Spleen (tissue), 13 donors: Measurements from ENCODE around the gene MECP2. TPM values are rescaled to one million over a fixed set of nuclear protein-coding genes. Genes with fewer than 3 reads are reported as not detected.
A peak's percentile ranks its signal among the peaks of the same experiment; 100 is the strongest.
"Not testable (repeated sequence)": the region's sequence is repeated elsewhere in the genome, so short reads cannot be mapped to it uniquely, and the experiment has no call there.

Experiments used
- DNase-seq: peaks from one replicate; pipeline ENCODE4 v3.0.0-alpha.2; 2020
- H3K27ac ChIP-seq, 8 donors: fragments of 200-600 bp; sonication (generic) in 7 of 8; 1 replicate in 4 of 8; 2 replicates in 4 of 8; pipeline versions ENCODE4 v1.5.0 to v1.8.0; 2016 to 2021; ENCODE audit warnings: inconsistent platforms in 4 of 8, mild to moderate bottlenecking in 4 of 8, moderate library complexity in 1 of 8
- H3K27me3 ChIP-seq, 7 donors: fragments of 200-600 bp; sonication (generic) in 6 of 7; replicated peaks in 1 of 7; 1 replicate in 4 of 7; 2 replicates in 3 of 7; pipeline versions ENCODE4 v1.5.0 to v1.8.0; 2016 to 2021; ENCODE audit warnings: inconsistent platforms in 3 of 7, mild to moderate bottlenecking in 1 of 7
- H3K36me3 ChIP-seq, 6 donors: fragments of 200-600 bp; sonication (generic) in 5 of 6; 1 replicate in 4 of 6; 2 replicates in 2 of 6; pipeline versions ENCODE4 v1.5.0 to v1.8.0; 2016 to 2021; ENCODE audit warnings: inconsistent platforms in 2 of 6
- H3K4me1 ChIP-seq, 6 donors: fragments of 200-600 bp; sonication (generic) in 5 of 6; 1 replicate in 3 of 6; 2 replicates in 3 of 6; pipeline versions ENCODE4 v1.5.0 to v1.8.0; 2016 to 2021; ENCODE audit warnings: inconsistent platforms in 3 of 6
- H3K4me3 ChIP-seq, 8 donors: fragments of 200-600 bp; sonication (generic) in 7 of 8; 1 replicate in 4 of 8; 2 replicates in 4 of 8; pipeline versions ENCODE4 v1.5.0 to v1.8.0; 2016 to 2021; ENCODE audit warnings: inconsistent platforms in 4 of 8, mild to moderate bottlenecking in 4 of 8, moderate library complexity in 2 of 8
- H3K9me3 ChIP-seq, 8 donors: fragments of 200-600 bp; sonication (generic) in 7 of 8; 1 replicate in 4 of 8; 2 replicates in 4 of 8; pipeline versions ENCODE4 v1.5.0 to v1.8.0; 2016 to 2021; ENCODE audit warnings: inconsistent platforms in 4 of 8
- CTCF ChIP-seq, 11 experiments: fragments of 200-600 bp in 7 of 11; fragments of 450-650 bp in 4 of 11; sonication (generic) in 4 of 11; IDR thresholded peaks in 8 of 11; conservative IDR thresholded peaks in 3 of 11; 1 replicate in 7 of 11; 2 replicates in 4 of 11; pipeline versions ENCODE4 v1.4.0 to v1.8.0; 2016 to 2021; ENCODE audit warnings: antibody characterized with exemption in 11 of 11, inconsistent platforms in 4 of 11, mild to moderate bottlenecking in 1 of 11
- POLR2A ChIP-seq, 3 donors: fragments of 450-650 bp; IDR thresholded peaks; one replicate each; pipeline ENCODE4 v1.5.1; 2017; ENCODE audit warnings: antibody characterized with exemption in 3 of 3, mild to moderate bottlenecking in 1 of 3
- POLR2AphosphoS5 ChIP-seq, 3 donors: sonication (generic); formaldehyde crosslinking; IDR thresholded peaks; one replicate each; pipeline ENCODE4 v1.5.1; 2017; ENCODE audit warnings: antibody characterized with exemption in 3 of 3
- WGBS, 5 donors: extraction: QIAGEN DNeasy Blood & Tissue Kit in 3 of 5; methylation state at CpG; one replicate each; pipeline versions ENCODE4 v1.1.5 to v1.1.7; 2013 to 2018; 5-methylcytosine and 5-hydroxymethylcytosine counted together
- intact Hi-C: fragments of 100-400 bp; cut with DNase I; formaldehyde crosslinking; loops from one replicate; pipeline ENCODE4 v1.15.0; 2023; ENCODE audit warnings: low total_unique reads
- long read RNA-seq, 2 donors: transcript quantifications; one replicate each; lab custom pipeline, GENCODE V29; 2026
- polyA plus RNA-seq, 3 donors: library from polyadenylated mRNA; stranded (reverse); fragments of 200-250 nt; gene quantifications; one replicate each; pipeline ENCODE4 v1.2.1, GENCODE V29; 2013
- total RNA-seq, 7 donors: library from RNA; depleted of rRNA in 3 of 7; stranded (reverse); fragments of >200 nt in 3 of 7; fragmentation: NEBNext Ultra II Directional in 4 of 7; extraction: Animal tissue kit (Norgen Biotek cat#: 25700) in 4 of 7; gene quantifications; one replicate each; pipeline versions ENCODE4 v1.1.0 to v1.2.1, GENCODE V29; 2016 to 2021
- donor health status: healthy with polysubstance abuse.
- donor health status: DM: no; HTN: no; CAD: no; lungs with moderate emphysema.
- donor health status: DM: no; HTN: no; CAD: no.
- donor health status: Bipolar disorder and iron deficiency.
- donor health status: healthy.
- donor health status: DM: no; HTN: no; CAD: no.
- donor health status: DM: yes; HTN: yes; CAD: no.

MECP2 gene
- total RNA-seq (100 to 1,000 TPM in 1 of 7 donors, 10 to 100 TPM in 6; 63.3 to 104 (median 83.5) TPM), polyA plus RNA-seq (10 to 100 TPM; 15.2 to 22.7 (median 17.7) TPM)
- long read RNA-seq, donor 1, full-length matches to known transcripts = 7 of 7 reads
- long read RNA-seq, donor 1, partial matches to known transcripts = 0 of 7 reads
- long read RNA-seq, donor 1, other reads (novel, unspliced or antisense) = 0 of 7 reads
- long read RNA-seq, donor 2, full-length matches to known transcripts = 6 of 6 reads
- long read RNA-seq, donor 2, partial matches to known transcripts = 0 of 6 reads
- long read RNA-seq, donor 2, other reads (novel, unspliced or antisense) = 0 of 6 reads

- WGBS, 5 donors = 8 to 56% (median 20%) methylated on average over 18 to 74 of the region's 75 CpGs
Measured at GRCh38 chrX:154097589-154098541, at the start of gene MECP2. MECP2 (minus strand) TSS chrX:154097717.

GRCh38 chrX:154144010-154144409, 46.5 kb upstream of the MECP2 start, which contains the start of gene OPN1LW:
OPN1LW (plus strand) TSS chrX:154144243; CDS start chrX:154144284, 41 bp downstream.
- peak; percentile 61 for DNase-seq
- intact Hi-C loops, H3K4me1 ChIP-seq, H3K36me3 ChIP-seq, H3K9me3 ChIP-seq, H3K27me3 ChIP-seq, H3K27ac ChIP-seq, H3K4me3 ChIP-seq: not testable (repeated sequence)
- 93 to 100% (median 97%) methylated on average over 1 to 12 of the region's 15 CpGs for WGBS, 5 donors

More at GRCh38 chrX:154097589-154098541, at the start of gene MECP2:
- H3K4me1 ChIP-seq = peaks cover 3 to 43% (median 38%) of the 10 kb centered on the region in 6 donors
- H3K27ac ChIP-seq = peak within 1 kb of the TSS; percentile 81 to 98 (median 97)
- DNase-seq = peak; percentile 96
- H3K4me3 ChIP-seq = peak within 1 kb of the TSS; percentile 37 to 81 (median 56)
- peaks cover 0 to 9% (median 0%) of the 10 kb centered on the region in 7 donors for H3K27me3 ChIP-seq
- H3K9me3 ChIP-seq = no peaks in the 10 kb centered on the region
- TF ChIP-seq POLR2A (IDR thresholded peaks at IDR 0.05) (no peak), CTCF (IDR thresholded peaks at IDR 0.05 in 8 of 11, conservative IDR thresholded peaks at IDR 0.05 in 3 of 11) (no peak), POLR2AphosphoS5 (IDR thresholded peaks at IDR 0.05) (peak; percentile 70 to 77 (median 72))
- no peaks in the 10 kb centered on the region for H3K36me3 ChIP-seq
- intact Hi-C loops = no loop called here

- intact Hi-C loops = no loop called here
- TF ChIP-seq CTCF (IDR thresholded peaks at IDR 0.05 in 8 of 11, conservative IDR thresholded peaks at IDR 0.05 in 3 of 11) (no peak), POLR2AphosphoS5 (IDR thresholded peaks at IDR 0.05) (no peak), POLR2A (IDR thresholded peaks at IDR 0.05) (no peak)
Measured at GRCh38 chrX:154142950-154143745, 45.6 kb upstream of the MECP2 start.

GRCh38 chrX:154142386-154142785, 44.9 kb upstream of the MECP2 start:
- no peaks in the 10 kb centered on the region for H3K36me3 ChIP-seq
- H3K27ac ChIP-seq = no peak overlapping the region
- no peaks in the 10 kb centered on the region for H3K9me3 ChIP-seq
- peaks cover 0 to 4% (median 0%) of the 10 kb centered on the region in 7 donors for H3K27me3 ChIP-seq
- 92 to 98% (median 96%) methylated on average over 8 of the region's 8 CpGs for WGBS, 5 donors
- no peak overlapping the region for H3K4me3 ChIP-seq
- no peak for DNase-seq
- H3K4me1 ChIP-seq = no peaks in the 10 kb centered on the region
- TF ChIP-seq POLR2A (IDR thresholded peaks at IDR 0.05) (no peak), POLR2AphosphoS5 (IDR thresholded peaks at IDR 0.05) (no peak), CTCF (IDR thresholded peaks at IDR 0.05 in 8 of 11, conservative IDR thresholded peaks at IDR 0.05 in 3 of 11) (no peak)
- intact Hi-C loops = no loop called here

More at GRCh38 chrX:154142950-154143745, 45.6 kb upstream of the MECP2 start:
- DNase-seq = peak; percentile 63
- H3K4me1 ChIP-seq = no peaks in the 10 kb centered on the region
- WGBS, 5 donors = 80 to 94% (median 90%) methylated on average over 18 to 23 of the region's 23 CpGs
- H3K27ac ChIP-seq = no peak overlapping the region
- H3K9me3 ChIP-seq = no peaks in the 10 kb centered on the region
- H3K36me3 ChIP-seq = no peaks in the 10 kb centered on the region
- H3K27me3 ChIP-seq = no peaks in the 10 kb centered on the region
- H3K4me3 ChIP-seq = no peak overlapping the region
